ENCODE measurements around the gene BANF2.

- TF ChIP-seq POLR2A (IDR thresholded peaks at IDR 0.05; ENCODE audit: low read length) (no peak), GATA1 (IDR thresholded peaks at IDR 0.05; ENCODE audit: low read depth, low read length) (no peak)
Measured at GRCh38 chr20:17710379-17711266, 10.9 kb downstream of the BANF2 start.
